ENCODE measurements around the gene F8. TPM values are rescaled to one million over a fixed set of nuclear protein-coding genes. Genes with fewer than 3 reads are reported as not detected.
"Not testable (repeated sequence)": the region's sequence is repeated elsewhere in the genome, so short reads cannot be mapped to it uniquely, and the experiment has no call there.

F8 gene
- total RNA-seq, 4 donors from 2014 or later, result 12.5 to 26.5 (median 19.1) TPM

DNA sequence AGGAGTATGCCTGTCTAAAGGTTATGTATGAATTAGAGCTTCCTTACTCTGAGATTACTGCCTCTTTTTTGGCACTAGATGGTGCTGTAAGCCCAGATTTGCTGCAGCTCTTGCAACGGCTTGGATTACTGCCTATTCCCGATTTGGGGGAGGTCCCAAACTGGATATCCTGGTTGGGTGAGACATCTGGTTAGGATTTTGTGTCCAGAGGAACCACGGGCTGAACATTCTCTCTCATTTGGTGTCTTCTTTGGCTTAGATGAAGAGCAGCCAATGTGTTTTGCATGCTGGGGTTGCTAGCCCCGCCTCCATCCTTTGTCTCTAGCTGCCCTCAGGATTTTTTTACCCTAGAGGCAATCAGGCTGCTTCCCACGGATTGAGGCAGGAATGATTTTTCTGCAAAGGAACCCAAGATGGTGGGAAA is 104.5 kb downstream of the F8 start:
- no peak for TF ChIP-seq POLR2AphosphoS5 (IDR thresholded peaks at IDR 0.05)
- TF ChIP-seq, protein P1, sequence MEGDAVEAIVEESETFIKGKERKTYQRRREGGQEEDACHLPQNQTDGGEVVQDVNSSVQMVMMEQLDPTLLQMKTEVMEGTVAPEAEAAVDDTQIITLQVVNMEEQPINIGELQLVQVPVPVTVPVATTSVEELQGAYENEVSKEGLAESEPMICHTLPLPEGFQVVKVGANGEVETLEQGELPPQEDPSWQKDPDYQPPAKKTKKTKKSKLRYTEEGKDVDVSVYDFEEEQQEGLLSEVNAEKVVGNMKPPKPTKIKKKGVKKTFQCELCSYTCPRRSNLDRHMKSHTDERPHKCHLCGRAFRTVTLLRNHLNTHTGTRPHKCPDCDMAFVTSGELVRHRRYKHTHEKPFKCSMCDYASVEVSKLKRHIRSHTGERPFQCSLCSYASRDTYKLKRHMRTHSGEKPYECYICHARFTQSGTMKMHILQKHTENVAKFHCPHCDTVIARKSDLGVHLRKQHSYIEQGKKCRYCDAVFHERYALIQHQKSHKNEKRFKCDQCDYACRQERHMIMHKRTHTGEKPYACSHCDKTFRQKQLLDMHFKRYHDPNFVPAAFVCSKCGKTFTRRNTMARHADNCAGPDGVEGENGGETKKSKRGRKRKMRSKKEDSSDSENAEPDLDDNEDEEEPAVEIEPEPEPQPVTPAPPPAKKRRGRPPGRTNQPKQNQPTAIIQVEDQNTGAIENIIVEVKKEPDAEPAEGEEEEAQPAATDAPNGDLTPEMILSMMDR (IDR thresholded peaks at IDR 0.05), result peak in 3 of 4 experiments; percentile 28 to 65 (median 42)
- ATAC-seq, result peak; percentile 77
- peak overlapping the region in 2 of 4 donors; percentile 18 to 24 for H3K27ac ChIP-seq
- peaks cover 0 to 4% (median 0%) of the 10 kb centered on the region in 3 donors for H3K4me1 ChIP-seq
- peak overlapping the region in 1 of 2 donors; percentile 9 for H3K4me3 ChIP-seq
- H3K36me3 ChIP-seq, result no peaks in the 10 kb centered on the region
- no peaks in the 10 kb centered on the region for H3K27me3 ChIP-seq
- WGBS, 2 donors (ENCODE audit: low coverage in 1 of 2), result 23% methylated on average over 2 of the region's 5 CpGs; no CpG with 5 or more reads in 1 of the 2 donors
- no peaks in the 10 kb centered on the region for H3K9me3 ChIP-seq

DNA sequence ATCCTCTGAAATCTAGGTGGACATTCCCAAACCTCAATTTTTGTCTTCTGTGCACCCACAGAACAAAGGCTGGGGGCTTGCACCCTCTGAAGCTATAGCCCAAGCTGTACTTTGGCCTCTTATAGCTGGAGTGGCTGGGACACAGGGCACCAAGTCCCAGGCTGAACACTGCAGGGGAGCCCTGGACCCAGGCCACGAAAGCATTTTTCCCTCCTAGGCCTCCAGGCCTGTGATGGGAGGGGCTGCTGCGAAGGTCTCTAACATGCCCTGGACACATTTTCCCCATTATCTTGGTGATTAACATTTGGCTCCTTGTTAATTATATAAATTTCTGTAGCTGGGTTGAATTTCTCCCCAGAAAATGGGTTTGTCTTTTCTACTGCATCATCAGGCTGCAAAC is 108.5 kb downstream of the F8 start:
- Histone ChIP-seq H3K4me3 (no peak overlapping the region), H3K4me1 (peaks cover 0 to 4% (median 0%) of the 10 kb centered on the region in 3 donors), H3K27ac (no peak overlapping the region), H3K36me3 (no peaks in the 10 kb centered on the region), H3K27me3 (no peaks in the 10 kb centered on the region), H3K9me3 (no peaks in the 10 kb centered on the region)
- ATAC-seq, result no peak
- TF ChIP-seq EP300 (IDR thresholded peaks at IDR 0.05) (no peak), POLR2A (IDR thresholded peaks at IDR 0.05) (no peak), POLR2AphosphoS5 (IDR thresholded peaks at IDR 0.05) (no peak)
- TF ChIP-seq, protein P1 (IDR thresholded peaks at IDR 0.05), result no peak
- WGBS, 2 donors (ENCODE audit: low coverage in 1 of 2), result no CpG with 5 or more reads among the region's 2 CpGs

GRCh38 chrX:154910528-154910927 is 112.0 kb downstream of the F8 start:
- not testable (repeated sequence) for H3K9me3 ChIP-seq, H3K27ac ChIP-seq, H3K4me3 ChIP-seq, H3K4me1 ChIP-seq, H3K27me3 ChIP-seq, ATAC-seq, H3K36me3 ChIP-seq
- WGBS, 2 donors (ENCODE audit: low coverage in 1 of 2), result 86 to 100% methylated on average over 2 to 7 of the region's 11 CpGs

DNA sequence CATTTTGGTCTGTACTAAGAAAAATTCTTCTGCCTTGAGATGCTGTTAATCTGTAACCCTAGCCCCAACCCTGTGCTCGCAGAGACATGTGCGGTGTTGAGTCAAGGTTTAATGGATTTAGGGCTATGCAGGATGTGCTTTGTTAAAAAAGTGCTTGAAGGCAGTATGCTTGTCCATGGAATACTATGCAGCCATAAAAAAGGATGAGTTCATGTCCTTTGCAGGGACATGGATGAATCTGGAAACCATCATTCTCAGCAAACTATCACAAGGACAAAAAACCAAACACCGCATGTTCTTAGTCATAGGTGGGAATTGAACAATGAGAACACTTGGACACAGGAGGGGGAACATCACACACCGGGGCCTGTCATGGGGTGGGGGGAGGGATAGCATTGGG is 112.5 kb downstream of the F8 start:
- ATAC-seq, H3K27me3 ChIP-seq, H3K36me3 ChIP-seq, H3K4me1 ChIP-seq, H3K9me3 ChIP-seq, H3K4me3 ChIP-seq, H3K27ac ChIP-seq: not testable (repeated sequence)
- 79% methylated on average over 3 of the region's 4 CpGs; no CpG with 5 or more reads in 1 of the 2 donors for WGBS, 2 donors (ENCODE audit: low coverage in 1 of 2)

- no peak for ATAC-seq
- H3K4me1 ChIP-seq, result no peaks in the 10 kb centered on the region
- TF ChIP-seq POLR2A (IDR thresholded peaks at IDR 0.05) (no peak), EP300 (IDR thresholded peaks at IDR 0.05) (no peak), POLR2AphosphoS5 (IDR thresholded peaks at IDR 0.05) (no peak)
- TF ChIP-seq, protein P1 (IDR thresholded peaks at IDR 0.05), result no peak
- no peaks in the 10 kb centered on the region for H3K27me3 ChIP-seq
- no peak overlapping the region for H3K27ac ChIP-seq
- no peaks in the 10 kb centered on the region for H3K36me3 ChIP-seq
- WGBS, 2 donors (ENCODE audit: low coverage in 1 of 2), result 60% methylated on average over 3 of the region's 3 CpGs; no CpG with 5 or more reads in 1 of the 2 donors
- no peak overlapping the region for H3K4me3 ChIP-seq
- H3K9me3 ChIP-seq, result no peaks in the 10 kb centered on the region
These were observed 113.7 kb downstream of the F8 start for GRCh38 chrX:154908821-154909220.

DNA sequence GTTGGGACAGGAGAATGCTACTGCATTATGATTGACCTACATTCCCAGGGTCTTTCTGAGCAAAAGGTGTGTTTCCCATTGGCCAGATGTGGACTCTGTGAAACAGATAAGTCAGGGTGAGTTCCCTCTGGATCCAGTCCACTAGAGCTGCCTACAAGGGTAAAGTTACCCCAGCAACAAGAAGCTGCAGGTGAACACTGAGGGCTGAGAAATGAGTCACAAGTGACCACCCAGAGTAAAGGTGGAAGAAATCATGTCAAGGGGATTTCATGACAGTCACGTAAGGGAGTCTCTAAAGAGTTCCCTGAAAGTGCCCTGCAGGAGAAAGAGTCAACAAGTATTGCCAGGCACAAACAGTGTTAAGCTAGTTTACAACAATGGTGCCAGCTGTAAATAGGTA is 120.1 kb downstream of the F8 start:
- 45% methylated on average over 1 of the region's 1 CpG; no CpG with 5 or more reads in 1 of the 2 donors for WGBS, 2 donors (ENCODE audit: low coverage in 1 of 2)
- no peak for ATAC-seq
- TF ChIP-seq POLR2A (IDR thresholded peaks at IDR 0.05) (no peak), EP300 (IDR thresholded peaks at IDR 0.05) (no peak), POLR2AphosphoS5 (IDR thresholded peaks at IDR 0.05) (no peak)
- TF ChIP-seq, protein P1 (IDR thresholded peaks at IDR 0.05), result no peak
- Histone ChIP-seq H3K27me3 (no peaks in the 10 kb centered on the region), H3K36me3 (no peaks in the 10 kb centered on the region), H3K4me3 (no peak overlapping the region), H3K27ac (no peak overlapping the region), H3K9me3 (no peaks in the 10 kb centered on the region), H3K4me1 (no peaks in the 10 kb centered on the region)
